ENCODE results near the gene ATP8B1. TPM values are rescaled to one million over a fixed set of nuclear protein-coding genes. Genes with fewer than 3 reads are reported as not detected.

ATP8B1 gene
- total and polyA plus RNA-seq, 2 experiments from 2014 or later: 1.7 to 3.0 TPM

GRCh38 chr18:57839942-57840381, 36.8 kb upstream of the ATP8B1 start:
- no peak overlapping the region for H3K27ac ChIP-seq (ENCODE audit: low read depth)
- no peak overlapping the region for H2AFZ ChIP-seq
- H3K27me3 ChIP-seq (ENCODE audit: insufficient read depth): no peaks in the 10 kb centered on the region
- H3K27ac Mint-ChIP-seq: no peak overlapping the region
- H3K79me2 ChIP-seq (replicated peaks; ENCODE audit: insufficient read depth): no peaks in the 10 kb centered on the region
- no peaks in the 10 kb centered on the region for H3K9me3 Mint-ChIP-seq
- no peaks in the 10 kb centered on the region for H3K36me3 Mint-ChIP-seq (ENCODE audit: low read depth)
- no peaks in the 10 kb centered on the region for H3K4me1 ChIP-seq (ENCODE audit: insufficient read depth)
- H3K4me2 ChIP-seq: no peak overlapping the region
- H3F3A ChIP-seq (replicated peaks; ENCODE audit: low read depth): no peaks in the 10 kb centered on the region
- no peaks in the 10 kb centered on the region for H4K20me1 ChIP-seq (replicated peaks; ENCODE audit: insufficient read depth)
- DNase-seq (ENCODE audit: low spot score) (no peak), ATAC-seq (no peak)
- H3K4me3 Mint-ChIP-seq: no peak overlapping the region
- no peaks in the 10 kb centered on the region for H3K9me2 ChIP-seq (ENCODE audit: insufficient read depth)
- TF ChIP-seq ETS1 (IDR thresholded peaks at IDR 0.05) (no peak), ZNF331 (CRISPR knock-in tag; IDR thresholded peaks at IDR 0.05; ENCODE audit: low read depth) (no peak), CTCF (conservative IDR thresholded peaks at IDR 0.05; ENCODE audit: low read depth in 2 of 2) (no peak), EZH2 (IDR thresholded peaks at IDR 0.05; ENCODE audit: low read depth, unreplicated experiment) (no peak), POLR2AphosphoS5 (IDR thresholded peaks at IDR 0.05; ENCODE audit: low read depth) (no peak), ZNF462 (CRISPR knock-in tag; IDR thresholded peaks at IDR 0.05) (no peak), STAT1 (IDR thresholded peaks at IDR 0.05; ENCODE audit: unreplicated experiment) (no peak), NANOG (IDR thresholded peaks at IDR 0.05; ENCODE audit: borderline replicate concordance) (no peak), EZH2phosphoT487 (IDR thresholded peaks at IDR 0.05; ENCODE audit: unreplicated experiment) (no peak), CREB1 (CRISPR knock-in tag; IDR thresholded peaks at IDR 0.05; ENCODE audit: low read depth) (no peak), REST (IDR thresholded peaks at IDR 0.05; ENCODE audit: unreplicated experiment) (no peak), JUNB (IDR thresholded peaks at IDR 0.05; ENCODE audit: unreplicated experiment) (no peak), ZNF114 (CRISPR knock-in tag; IDR thresholded peaks at IDR 0.05) (no peak)
- peaks cover 7% of the 10 kb centered on the region; the same call in 2 of the 3 replicates for H3K4me1 Mint-ChIP-seq
- no peaks in the 10 kb centered on the region for H3K27me3 Mint-ChIP-seq (ENCODE audit: insufficient read depth, low read depth, poor library complexity)
- H3K36me3 ChIP-seq (ENCODE audit: insufficient read depth): no peaks in the 10 kb centered on the region
- no peak overlapping the region for H3K4me3 ChIP-seq
